Mammary epithelial cell (primary cell): Measurements from ENCODE around the gene MRGPRG.

Experiments
- CTCF ChIP-seq, 2 donors: IDR thresholded peaks in 1 of 2; conservative IDR thresholded peaks in 1 of 2; 2 replicates each; pipeline ENCODE4 v1.5.1; 2011 to 2012; ENCODE audit warnings: inconsistent platforms in 2 of 2, low read length in 2 of 2, mild to moderate bottlenecking in 2 of 2, control low read depth in 1 of 2, low read depth in 1 of 2; ENCODE audit not compliant: insufficient read depth in 1 of 2; ENCODE audit errors: extremely low read depth in 1 of 2
- EZH2 ChIP-seq: IDR thresholded peaks from 2 replicates; pipeline ENCODE4 v1.6.1; 2012; ENCODE audit warnings: low read length, inconsistent platforms, borderline replicate concordance

- no peak for TF ChIP-seq CTCF (conservative IDR thresholded peaks at IDR 0.05 in 1 of 2, IDR thresholded peaks at IDR 0.05 in 1 of 2; ENCODE audit: extremely low read depth in 1 of 2, insufficient read depth in 1 of 2, low read depth in 1 of 2, low read length in 2 of 2)
- no peak for TF ChIP-seq EZH2
Measured at GRCh38 chr11:3234846-3235245, 16.2 kb upstream of the MRGPRG start.
